ENCODE measurements around the gene UGT1A8. TPM values are rescaled to one million over a fixed set of nuclear protein-coding genes. Genes with fewer than 3 reads are reported as not detected.

The UGT1A8 gene
- total RNA-seq, 1 donor from 2014 or later: not detected

- no peak overlapping the region for H3K27ac Mint-ChIP-seq (ENCODE audit: unreplicated experiment)
- no peak overlapping the region for H3K4me3 Mint-ChIP-seq (ENCODE audit: unreplicated experiment)
Measured at GRCh38 chr2:233668605-233669260, 51.3 kb downstream of the UGT1A8 start.

DNA sequence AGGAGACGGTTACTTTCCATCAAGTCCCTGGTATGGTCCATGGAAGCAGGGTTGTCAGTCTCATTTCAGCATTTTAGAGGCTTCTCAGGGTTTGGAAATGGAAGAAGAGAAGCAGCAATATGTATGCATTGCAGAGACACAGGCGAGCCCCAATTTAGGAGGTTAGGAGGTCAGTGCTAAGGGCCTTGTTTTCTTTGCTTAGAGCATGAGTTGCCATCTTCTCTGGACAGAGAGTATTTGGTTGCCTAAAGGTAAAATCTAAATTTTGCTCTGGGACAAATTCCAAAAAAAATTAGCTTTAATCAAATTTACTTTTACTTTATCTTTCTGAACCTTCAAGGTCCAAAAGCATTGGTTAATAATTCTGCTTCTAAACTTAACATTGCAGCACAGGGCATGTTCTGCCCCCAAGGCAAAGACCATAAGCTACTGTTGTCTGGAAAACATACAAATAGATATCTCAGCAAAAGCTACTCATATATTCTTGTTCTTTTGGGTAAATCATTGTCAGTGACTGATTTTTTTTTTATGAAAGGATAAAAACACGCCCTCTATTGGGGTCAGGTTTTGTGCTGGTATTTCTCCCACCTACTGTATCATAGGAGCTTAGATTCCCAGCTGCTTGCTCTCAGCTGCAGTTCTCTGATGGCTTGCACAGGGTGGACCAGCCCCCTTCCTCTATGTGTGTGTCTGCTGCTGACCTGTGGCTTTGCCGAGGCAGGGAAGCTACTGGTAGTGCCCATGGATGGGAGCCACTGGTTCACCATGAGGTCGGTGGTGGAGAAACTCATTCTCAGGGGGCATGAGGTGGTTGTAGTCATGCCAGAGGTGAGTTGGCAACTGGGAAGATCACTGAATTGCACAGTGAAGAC is 54.1 kb downstream of the UGT1A8 start, which contains the start of gene UGT1A9:
UGT1A9 (plus strand) TSS at position 609 of the 872 bp plus-strand sequence; CDS start at position 646, 37 bp downstream.
- no peaks in the 10 kb centered on the region for H3K27me3 Mint-ChIP-seq (ENCODE audit: unreplicated experiment)
- H3K4me3 Mint-ChIP-seq (ENCODE audit: unreplicated experiment): no peak within 1 kb of the TSS
- no peaks in the 10 kb centered on the region for H3K9me3 Mint-ChIP-seq (ENCODE audit: unreplicated experiment)
- H3K27ac Mint-ChIP-seq (ENCODE audit: unreplicated experiment): no peak within 1 kb of the TSS
- TF ChIP-seq CTCF (IDR thresholded peaks at IDR 0.05; ENCODE audit: partially characterized antibody, unreplicated experiment): no peak
- no peak for DNase-seq
- H3K36me3 Mint-ChIP-seq (ENCODE audit: unreplicated experiment): no peaks in the 10 kb centered on the region
- H3K4me1 Mint-ChIP-seq (ENCODE audit: low read depth, unreplicated experiment): peaks cover 9% of the 10 kb centered on the region

More at GRCh38 chr2:233668605-233669260, 51.3 kb downstream of the UGT1A8 start:
- no peaks in the 10 kb centered on the region for H3K27me3 Mint-ChIP-seq (ENCODE audit: unreplicated experiment)
- no peak for TF ChIP-seq CTCF (IDR thresholded peaks at IDR 0.05; ENCODE audit: partially characterized antibody, unreplicated experiment)
- H3K36me3 Mint-ChIP-seq (ENCODE audit: unreplicated experiment): no peaks in the 10 kb centered on the region
- DNase-seq: no peak
- H3K9me3 Mint-ChIP-seq (ENCODE audit: unreplicated experiment): no peaks in the 10 kb centered on the region
- no peaks in the 10 kb centered on the region for H3K4me1 Mint-ChIP-seq (ENCODE audit: low read depth, unreplicated experiment)

DNA sequence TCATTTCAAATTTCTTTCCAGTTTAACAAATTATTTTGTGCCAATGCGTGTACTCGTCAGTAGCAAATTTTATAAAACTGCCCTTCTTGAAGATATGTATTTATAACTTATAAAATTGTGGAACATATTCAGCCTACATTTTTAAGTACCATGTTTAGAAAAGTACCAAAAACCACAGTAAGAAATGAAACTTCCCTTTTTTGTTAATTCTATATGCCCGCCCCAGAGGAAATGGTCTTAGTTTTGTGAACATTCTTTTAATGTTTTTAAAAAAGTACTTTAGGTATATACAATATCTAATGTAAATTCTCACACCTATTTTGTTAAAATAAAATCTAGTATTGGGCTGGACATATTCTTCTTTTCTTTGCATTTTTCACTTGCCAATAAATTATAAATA is 55.5 kb downstream of the UGT1A8 start:
- Mint-ChIP-seq H3K4me1 (ENCODE audit: low read depth, unreplicated experiment) (peaks cover 9% of the 10 kb centered on the region), H3K36me3 (ENCODE audit: unreplicated experiment) (no peaks in the 10 kb centered on the region), H3K27me3 (ENCODE audit: unreplicated experiment) (no peaks in the 10 kb centered on the region), H3K4me3 (ENCODE audit: unreplicated experiment) (no peak overlapping the region), H3K9me3 (ENCODE audit: unreplicated experiment) (no peaks in the 10 kb centered on the region), H3K27ac (ENCODE audit: unreplicated experiment) (no peak overlapping the region)
- TF ChIP-seq CTCF (IDR thresholded peaks at IDR 0.05; ENCODE audit: partially characterized antibody, unreplicated experiment): no peak
- DNase-seq: no peak

DNA sequence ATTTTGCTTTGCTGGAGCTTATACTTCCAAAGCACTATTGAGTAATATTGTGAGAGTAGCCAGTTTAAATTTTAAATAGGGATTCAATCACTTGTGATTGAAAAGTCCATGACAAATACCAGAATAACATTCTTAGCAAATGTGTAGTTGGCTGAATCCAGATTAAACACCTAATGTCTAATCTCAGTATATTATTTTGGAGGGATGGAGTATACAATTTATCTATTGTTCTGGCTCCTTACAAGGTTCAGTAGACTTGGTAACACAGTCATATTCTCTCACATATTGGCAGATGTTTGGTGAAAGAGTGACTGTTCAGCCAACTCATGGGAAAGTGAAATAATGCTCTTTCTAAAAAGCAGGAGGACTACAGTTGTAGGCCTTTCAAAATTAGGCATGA is 56.5 kb downstream of the UGT1A8 start:
- no peak for DNase-seq

More for the DNA sequence above, 56.5 kb downstream of the UGT1A8 start:
- H3K27me3 Mint-ChIP-seq (ENCODE audit: unreplicated experiment): no peaks in the 10 kb centered on the region
- no peaks in the 10 kb centered on the region for H3K9me3 Mint-ChIP-seq (ENCODE audit: unreplicated experiment)
- no peak overlapping the region for H3K27ac Mint-ChIP-seq (ENCODE audit: unreplicated experiment)
- TF ChIP-seq CTCF (IDR thresholded peaks at IDR 0.05; ENCODE audit: partially characterized antibody, unreplicated experiment): no peak
- no peaks in the 10 kb centered on the region for H3K36me3 Mint-ChIP-seq (ENCODE audit: unreplicated experiment)
- no peak overlapping the region for H3K4me3 Mint-ChIP-seq (ENCODE audit: unreplicated experiment)
- peaks cover 9% of the 10 kb centered on the region for H3K4me1 Mint-ChIP-seq (ENCODE audit: low read depth, unreplicated experiment)

All from glutamatergic neuron (in vitro differentiated cells).